Measurements from ENCODE around the gene TRIM33.

- no peak for TF ChIP-seq POLR2AphosphoS5 (IDR thresholded peaks at IDR 0.05)
- no peak for TF ChIP-seq CTCF (IDR thresholded peaks at IDR 0.05)
- no peak for TF ChIP-seq POLR2A (IDR thresholded peaks at IDR 0.05)
These were observed 1.3 kb downstream of the TRIM33 start for GRCh38 chr1:114509596-114510273.

All from prostate gland (tissue), 2 donors.